HL-60 (cell line): Measurements from ENCODE around the gene VPS9D1.
A peak's percentile ranks its signal among the peaks of the same experiment; 100 is the strongest.

Experiments
- DNase-seq, 2 experiments: peaks; one replicate each; pipeline ENCODE4 v3.0.0-alpha.2; 2010 to 2020; ENCODE audit warnings: low read depth in 1 of 2, low spot score in 1 of 2
- H3K27ac ChIP-seq: fragments of 250-450 bp; sonication (Bioruptor Pico); replicated peaks from 2 replicates; pipeline ENCODE4 v1.5.1; 2020; ENCODE audit warnings: mild to moderate bottlenecking, moderate library complexity
- H3K27me3 ChIP-seq: fragments of 250-450 bp; sonication (Bioruptor Pico); 2 replicates; pipeline ENCODE4 v1.5.1; 2021; ENCODE audit warnings: mild to moderate bottlenecking, moderate library complexity; ENCODE audit not compliant: insufficient read depth, poor library complexity, severe bottlenecking
- H3K4me3 ChIP-seq: replicated peaks from 2 replicates; pipeline ENCODE4 v1.5.1; 2011; ENCODE audit warnings: mild to moderate bottlenecking, control low read depth, low read length; ENCODE audit not compliant: insufficient read depth
- GABPA ChIP-seq: IDR thresholded peaks from 2 replicates; pipeline ENCODE4 v1.6.1; 2012; ENCODE audit warnings: low read depth
- POLR2AphosphoS5 ChIP-seq: IDR thresholded peaks from 2 replicates; pipeline ENCODE4 v1.6.1; 2012; ENCODE audit warnings: low read depth
- SPI1 ChIP-seq: IDR thresholded peaks from 2 replicates; pipeline ENCODE4 v1.6.1; 2012; ENCODE audit warnings: low read depth, mild to moderate bottlenecking, borderline replicate concordance
- long read RNA-seq: library from polyadenylated mRNA; unstranded; transcript quantifications from one replicate; pipeline ENCODE4 v2.0.0, GENCODE V29; 2020
- TF ChIP-seq, protein P1 (sequence below): IDR thresholded peaks from one replicate; pipeline ENCODE4 v1.5.1; 2011; ENCODE audit warnings: low read length, control low read depth, inconsistent platforms; ENCODE audit not compliant: insufficient read depth
- TF ChIP-seq, protein P2 (sequence below): IDR thresholded peaks from 2 replicates; pipeline ENCODE4 v1.6.1; 2012; ENCODE audit warnings: low read depth; ENCODE audit not compliant: insufficient replicate concordance

VPS9D1 gene, protein sequence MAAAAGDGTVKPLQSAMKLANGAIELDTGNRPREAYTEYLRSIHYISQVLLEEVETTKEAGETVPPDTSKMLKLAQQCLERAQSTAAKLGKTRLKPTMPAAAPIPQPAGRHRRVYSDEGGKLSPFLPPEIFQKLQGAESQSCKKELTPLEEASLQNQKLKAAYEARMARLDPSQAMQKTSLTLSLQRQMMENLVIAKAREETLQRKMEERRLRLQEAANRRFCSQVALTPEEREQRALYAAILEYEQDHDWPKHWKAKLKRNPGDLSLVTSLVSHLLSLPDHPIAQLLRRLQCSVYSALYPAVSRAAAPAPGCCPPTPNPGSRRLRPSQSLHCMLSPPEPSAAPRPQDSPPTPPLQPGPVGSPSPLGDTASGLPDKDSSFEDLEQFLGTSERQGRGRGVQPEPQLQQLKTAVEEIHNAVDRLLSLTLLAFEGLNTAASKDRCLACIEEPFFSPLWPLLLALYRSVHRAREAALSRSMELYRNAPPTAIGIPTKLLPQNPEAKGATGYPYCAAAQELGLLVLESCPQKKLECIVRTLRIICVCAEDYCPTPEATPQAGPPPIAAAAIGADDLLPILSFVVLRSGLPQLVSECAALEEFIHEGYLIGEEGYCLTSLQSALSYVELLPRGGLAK
- long read RNA-seq = 0 reads

DNA sequence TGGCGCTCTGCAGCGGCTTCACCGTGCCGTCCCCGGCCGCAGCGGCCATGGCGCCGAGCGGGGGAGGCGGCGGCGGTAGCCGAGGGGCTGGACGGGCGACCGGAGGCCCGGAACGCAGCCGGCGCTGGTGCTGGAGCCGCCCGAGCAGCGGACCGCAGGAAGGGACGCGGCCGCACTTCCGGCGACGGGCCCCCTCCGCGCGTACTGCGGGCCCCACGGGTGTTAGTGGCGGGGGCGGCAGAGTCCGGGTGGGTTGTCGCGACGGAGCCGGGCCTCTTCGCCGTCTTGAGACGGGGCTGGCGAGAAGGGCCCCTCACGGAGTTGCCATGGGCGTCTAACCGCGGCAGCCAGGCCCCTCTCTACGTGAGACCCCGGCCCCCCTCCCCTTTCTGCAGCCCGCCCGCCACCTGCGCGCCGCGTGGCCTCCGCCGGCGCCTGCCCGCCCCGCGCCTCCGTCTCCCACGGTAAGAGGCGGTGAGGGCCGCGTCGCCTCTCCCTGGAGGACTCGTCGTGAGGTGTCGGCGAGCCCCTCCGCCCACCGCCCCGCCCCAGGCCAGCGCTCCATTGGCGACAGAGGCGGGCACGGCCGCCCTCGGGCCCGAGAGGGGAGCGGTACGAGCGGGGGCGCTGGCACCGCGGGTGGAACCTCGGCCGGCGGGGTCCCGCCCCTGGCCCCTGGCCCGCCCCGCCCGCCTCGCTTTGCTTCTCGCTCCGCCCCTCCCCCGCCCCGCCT is at the start of gene VPS9D1, which contains the start of gene ZNF276:
Gene VPS9D1 (minus strand): TSS at position 86 of the 733 bp plus-strand sequence. CDS start 37 bp downstream, at position 49.
Gene ZNF276 (plus strand): TSS at position 725 of the 733 bp plus-strand sequence. CDS start 104 bp downstream, outside the sequence.
- Histone ChIP-seq H3K27me3 (no peaks in the 10 kb centered on the region), H3K4me3 (peak within 1 kb of the TSS; percentile 59), H3K27ac (peak within 1 kb of the TSS; percentile 87)
- peak in 1 of 2 experiments; percentile 55 for DNase-seq
- peak; percentile 35 for TF ChIP-seq POLR2AphosphoS5
- TF ChIP-seq, protein P1, sequence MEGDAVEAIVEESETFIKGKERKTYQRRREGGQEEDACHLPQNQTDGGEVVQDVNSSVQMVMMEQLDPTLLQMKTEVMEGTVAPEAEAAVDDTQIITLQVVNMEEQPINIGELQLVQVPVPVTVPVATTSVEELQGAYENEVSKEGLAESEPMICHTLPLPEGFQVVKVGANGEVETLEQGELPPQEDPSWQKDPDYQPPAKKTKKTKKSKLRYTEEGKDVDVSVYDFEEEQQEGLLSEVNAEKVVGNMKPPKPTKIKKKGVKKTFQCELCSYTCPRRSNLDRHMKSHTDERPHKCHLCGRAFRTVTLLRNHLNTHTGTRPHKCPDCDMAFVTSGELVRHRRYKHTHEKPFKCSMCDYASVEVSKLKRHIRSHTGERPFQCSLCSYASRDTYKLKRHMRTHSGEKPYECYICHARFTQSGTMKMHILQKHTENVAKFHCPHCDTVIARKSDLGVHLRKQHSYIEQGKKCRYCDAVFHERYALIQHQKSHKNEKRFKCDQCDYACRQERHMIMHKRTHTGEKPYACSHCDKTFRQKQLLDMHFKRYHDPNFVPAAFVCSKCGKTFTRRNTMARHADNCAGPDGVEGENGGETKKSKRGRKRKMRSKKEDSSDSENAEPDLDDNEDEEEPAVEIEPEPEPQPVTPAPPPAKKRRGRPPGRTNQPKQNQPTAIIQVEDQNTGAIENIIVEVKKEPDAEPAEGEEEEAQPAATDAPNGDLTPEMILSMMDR = no peak
- TF ChIP-seq, protein P2, sequence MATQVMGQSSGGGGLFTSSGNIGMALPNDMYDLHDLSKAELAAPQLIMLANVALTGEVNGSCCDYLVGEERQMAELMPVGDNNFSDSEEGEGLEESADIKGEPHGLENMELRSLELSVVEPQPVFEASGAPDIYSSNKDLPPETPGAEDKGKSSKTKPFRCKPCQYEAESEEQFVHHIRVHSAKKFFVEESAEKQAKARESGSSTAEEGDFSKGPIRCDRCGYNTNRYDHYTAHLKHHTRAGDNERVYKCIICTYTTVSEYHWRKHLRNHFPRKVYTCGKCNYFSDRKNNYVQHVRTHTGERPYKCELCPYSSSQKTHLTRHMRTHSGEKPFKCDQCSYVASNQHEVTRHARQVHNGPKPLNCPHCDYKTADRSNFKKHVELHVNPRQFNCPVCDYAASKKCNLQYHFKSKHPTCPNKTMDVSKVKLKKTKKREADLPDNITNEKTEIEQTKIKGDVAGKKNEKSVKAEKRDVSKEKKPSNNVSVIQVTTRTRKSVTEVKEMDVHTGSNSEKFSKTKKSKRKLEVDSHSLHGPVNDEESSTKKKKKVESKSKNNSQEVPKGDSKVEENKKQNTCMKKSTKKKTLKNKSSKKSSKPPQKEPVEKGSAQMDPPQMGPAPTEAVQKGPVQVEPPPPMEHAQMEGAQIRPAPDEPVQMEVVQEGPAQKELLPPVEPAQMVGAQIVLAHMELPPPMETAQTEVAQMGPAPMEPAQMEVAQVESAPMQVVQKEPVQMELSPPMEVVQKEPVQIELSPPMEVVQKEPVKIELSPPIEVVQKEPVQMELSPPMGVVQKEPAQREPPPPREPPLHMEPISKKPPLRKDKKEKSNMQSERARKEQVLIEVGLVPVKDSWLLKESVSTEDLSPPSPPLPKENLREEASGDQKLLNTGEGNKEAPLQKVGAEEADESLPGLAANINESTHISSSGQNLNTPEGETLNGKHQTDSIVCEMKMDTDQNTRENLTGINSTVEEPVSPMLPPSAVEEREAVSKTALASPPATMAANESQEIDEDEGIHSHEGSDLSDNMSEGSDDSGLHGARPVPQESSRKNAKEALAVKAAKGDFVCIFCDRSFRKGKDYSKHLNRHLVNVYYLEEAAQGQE = peak; percentile 2
- no peak for TF ChIP-seq SPI1
- peak; percentile 94 for TF ChIP-seq GABPA

DNA sequence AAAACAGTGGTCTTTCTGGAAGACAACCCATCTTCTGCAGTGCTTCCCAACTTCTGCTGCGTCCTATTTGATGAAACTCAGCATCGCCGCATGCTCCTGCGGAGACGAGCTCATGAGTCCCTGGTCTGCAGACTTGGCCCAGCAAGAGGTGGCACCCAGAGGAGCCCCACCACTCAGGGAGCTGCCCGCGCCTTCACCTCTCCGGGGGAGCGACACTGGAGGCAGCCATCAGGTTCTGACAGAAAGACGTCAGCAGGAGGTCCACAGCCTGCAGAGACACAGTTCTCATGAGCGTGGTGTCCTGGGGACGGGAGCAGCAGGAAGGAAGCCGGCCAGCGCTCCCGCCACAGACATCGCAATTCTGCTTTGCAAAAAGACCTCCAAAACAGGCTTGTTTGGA is 49.7 kb upstream of the VPS9D1 start:
- DNase-seq = no peak

More for the DNA sequence above, 49.7 kb upstream of the VPS9D1 start:
- TF ChIP-seq GABPA (no peak), POLR2AphosphoS5 (no peak), SPI1 (no peak)
- TF ChIP-seq, protein P2 = no peak
- TF ChIP-seq, protein P1 = no peak
- Histone ChIP-seq H3K27ac (no peak overlapping the region), H3K4me3 (no peak overlapping the region), H3K27me3 (no peaks in the 10 kb centered on the region)
